Activated effector memory CD4-positive, alpha-beta T cell treated with anti-CD3 and anti-CD28 coated beads, Interleukin-2, amount 50 U/mL, for 16 hours (primary cell): Measurements from ENCODE around the gene DMD.
A peak's percentile ranks its signal among the peaks of the same experiment; 100 is the strongest.

ENCODE experiments used
- DNase-seq: peaks from one replicate; pipeline ENCODE4 v3.0.0-alpha.2; 2020

The DMD gene

GRCh38 chrX:31132821-31133241 lies 2078.5 kb downstream of the DMD start:
- no peak for DNase-seq

GRCh38 chrX:31130457-31131220 lies 2080.7 kb downstream of the DMD start:
- no peak for DNase-seq

- no peak for DNase-seq
These were observed 2082.5 kb downstream of the DMD start for GRCh38 chrX:31128855-31129254.

- no peak for DNase-seq
These were observed 2083.6 kb downstream of the DMD start for GRCh38 chrX:31127716-31128115.

- no peak for DNase-seq
These were observed 2085.1 kb downstream of the DMD start for GRCh38 chrX:31126205-31126604.

GRCh38 chrX:31124536-31124935 lies 2086.8 kb downstream of the DMD start:
- no peak for DNase-seq

GRCh38 chrX:31123335-31123734 lies 2088.0 kb downstream of the DMD start:
- DNase-seq, result no peak

GRCh38 chrX:31117266-31117665 lies 2094.1 kb downstream of the DMD start:
- no peak for DNase-seq

GRCh38 chrX:31115398-31115797 lies 2096.0 kb downstream of the DMD start:
- no peak for DNase-seq

GRCh38 chrX:31114858-31115257 lies 2096.5 kb downstream of the DMD start:
- DNase-seq, result no peak

- DNase-seq, result no peak
These were observed 2098.9 kb downstream of the DMD start for GRCh38 chrX:31112226-31112999.

GRCh38 chrX:31110657-31111056 lies 2100.7 kb downstream of the DMD start:
- no peak for DNase-seq

GRCh38 chrX:31099536-31100090 lies 2111.7 kb downstream of the DMD start:
- DNase-seq, result peak; percentile 66

GRCh38 chrX:31098079-31098478 lies 2113.3 kb downstream of the DMD start:
- no peak for DNase-seq

- DNase-seq, result no peak
These were observed 2117.7 kb downstream of the DMD start for GRCh38 chrX:31093639-31093975.

GRCh38 chrX:31092970-31093638 lies 2118.2 kb downstream of the DMD start:
- no peak for DNase-seq

- DNase-seq, result no peak
These were observed 2118.9 kb downstream of the DMD start for GRCh38 chrX:31092476-31092875.

- DNase-seq, result no peak
These were observed 2119.5 kb downstream of the DMD start for GRCh38 chrX:31091819-31092218.

GRCh38 chrX:31074522-31074921 lies 2136.8 kb downstream of the DMD start:
- DNase-seq, result no peak

GRCh38 chrX:31071725-31072124 lies 2139.6 kb downstream of the DMD start, which contains the start of gene FTHL17:
Gene FTHL17, minus strand, starts transcription at chrX:31072041. Its CDS starts 88 bp downstream, at chrX:31071953.
- no peak for DNase-seq

GRCh38 chrX:31071262-31071661 lies 2140.1 kb downstream of the DMD start:
- DNase-seq, result no peak

GRCh38 chrX:31070057-31070468 lies 2141.3 kb downstream of the DMD start:
- peak; percentile 60 for DNase-seq
